Measurements from ENCODE around the gene DNASE1.

DNA sequence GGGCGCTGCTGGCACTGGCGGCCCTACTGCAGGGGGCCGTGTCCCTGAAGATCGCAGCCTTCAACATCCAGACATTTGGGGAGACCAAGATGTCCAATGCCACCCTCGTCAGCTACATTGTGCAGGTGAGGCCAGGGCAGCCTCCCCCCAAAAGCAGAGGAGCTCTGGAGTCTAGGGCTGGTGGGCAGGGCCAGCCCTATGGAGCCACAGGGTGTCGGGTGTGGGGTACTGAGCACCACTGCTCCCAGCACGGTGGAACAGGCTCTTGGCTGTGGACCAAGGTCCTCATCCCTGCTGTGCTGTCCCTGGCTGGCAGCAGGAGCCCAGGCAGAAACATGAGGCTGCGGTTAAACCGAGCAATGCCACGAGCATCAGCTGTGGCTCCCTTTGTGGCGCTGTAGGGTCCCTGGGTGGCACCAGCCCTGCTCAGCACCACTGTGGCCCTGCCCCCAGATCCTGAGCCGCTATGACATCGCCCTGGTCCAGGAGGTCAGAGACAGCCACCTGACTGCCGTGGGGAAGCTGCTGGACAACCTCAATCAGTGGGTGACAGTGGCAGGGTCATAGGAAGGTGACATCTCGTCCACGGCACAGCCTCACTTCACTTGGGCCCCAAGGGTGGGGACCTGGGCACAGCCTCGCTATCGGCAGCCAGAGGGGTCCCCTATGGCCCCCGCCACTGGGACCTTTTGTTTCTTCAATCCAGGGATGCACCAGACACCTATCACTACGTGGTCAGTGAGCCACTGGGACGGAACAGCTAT is 1.1 kb downstream of the DNASE1 start:
- TF ChIP-seq, protein P1, sequence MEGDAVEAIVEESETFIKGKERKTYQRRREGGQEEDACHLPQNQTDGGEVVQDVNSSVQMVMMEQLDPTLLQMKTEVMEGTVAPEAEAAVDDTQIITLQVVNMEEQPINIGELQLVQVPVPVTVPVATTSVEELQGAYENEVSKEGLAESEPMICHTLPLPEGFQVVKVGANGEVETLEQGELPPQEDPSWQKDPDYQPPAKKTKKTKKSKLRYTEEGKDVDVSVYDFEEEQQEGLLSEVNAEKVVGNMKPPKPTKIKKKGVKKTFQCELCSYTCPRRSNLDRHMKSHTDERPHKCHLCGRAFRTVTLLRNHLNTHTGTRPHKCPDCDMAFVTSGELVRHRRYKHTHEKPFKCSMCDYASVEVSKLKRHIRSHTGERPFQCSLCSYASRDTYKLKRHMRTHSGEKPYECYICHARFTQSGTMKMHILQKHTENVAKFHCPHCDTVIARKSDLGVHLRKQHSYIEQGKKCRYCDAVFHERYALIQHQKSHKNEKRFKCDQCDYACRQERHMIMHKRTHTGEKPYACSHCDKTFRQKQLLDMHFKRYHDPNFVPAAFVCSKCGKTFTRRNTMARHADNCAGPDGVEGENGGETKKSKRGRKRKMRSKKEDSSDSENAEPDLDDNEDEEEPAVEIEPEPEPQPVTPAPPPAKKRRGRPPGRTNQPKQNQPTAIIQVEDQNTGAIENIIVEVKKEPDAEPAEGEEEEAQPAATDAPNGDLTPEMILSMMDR (IDR thresholded peaks at IDR 0.05; ENCODE audit: low read depth, low read length): no peak
- no peak for TF ChIP-seq EZH2phosphoT487 (IDR thresholded peaks at IDR 0.05; ENCODE audit: low read depth)
